ENCODE measurements around the gene DUSP28. TPM values are rescaled to one million over a fixed set of nuclear protein-coding genes. Genes with fewer than 3 reads are reported as not detected.
A peak's percentile ranks its signal among the peaks of the same experiment; 100 is the strongest.

DUSP28 gene
- total RNA-seq, 4 donors from 2014 or later, result 7.6 to 18.3 (median 13.2) TPM

- ATAC-seq (no peak), DNase-seq (no peak)
- H3K27ac ChIP-seq, result peak overlapping the region; percentile 7 to 69 (median 47)
- TF ChIP-seq POLR2A (IDR thresholded peaks at IDR 0.05), result no peak
- no peak for TF ChIP-seq CTCF (IDR thresholded peaks at IDR 0.05 in 4 of 5, conservative IDR thresholded peaks at IDR 0.05 in 1 of 5)
- intact Hi-C loops (cut with DNase I; ENCODE audit: low total_unique reads) (no loop called here), in situ Hi-C loops (cut with MboI; ENCODE audit: low sequenced_read_pairs in 4 of 4) (no loop called here)
- H3K27me3 ChIP-seq, result no peaks in the 10 kb centered on the region
- H3K36me3 ChIP-seq, result peaks cover 0 to 35% of the 10 kb centered on the region in 2 donors
- peaks cover 4 to 8% of the 10 kb centered on the region in 2 donors for H3K4me1 ChIP-seq
- no peak overlapping the region for H3K4me3 ChIP-seq
- H3K9me3 ChIP-seq, result no peaks in the 10 kb centered on the region
Observed at GRCh38 chr2:240579071-240579762, 19.1 kb downstream of the DUSP28 start.

GRCh38 chr2:240579771-240580614, 19.8 kb downstream of the DUSP28 start:
- ATAC-seq, result peak; percentile 63 to 88
- TF ChIP-seq CTCF (IDR thresholded peaks at IDR 0.05 in 4 of 5, conservative IDR thresholded peaks at IDR 0.05 in 1 of 5) (no peak), POLR2A (IDR thresholded peaks at IDR 0.05) (no peak)
- Histone ChIP-seq H3K27ac (peak overlapping the region; percentile 7 to 69 (median 52)), H3K36me3 (peaks cover 0 to 28% of the 10 kb centered on the region in 2 donors), H3K4me3 (no peak overlapping the region), H3K9me3 (no peaks in the 10 kb centered on the region), H3K27me3 (no peaks in the 10 kb centered on the region), H3K4me1 (peaks cover 12 to 16% of the 10 kb centered on the region in 2 donors)
- in situ Hi-C loops (cut with MboI; ENCODE audit: low sequenced_read_pairs in 4 of 4) (no loop called here), intact Hi-C loops (cut with DNase I; ENCODE audit: low total_unique reads) (loop anchor here (10.0 kb wide), 3 partner anchors 255 to 1055 kb away; partner anchors contain the start of genes ATG4B, NDUFA10 and THAP4)
- DNase-seq, result peak in 1 of 2 donors; percentile 77

GRCh38 chr2:240581811-240582210, 21.7 kb downstream of the DUSP28 start:
- Histone ChIP-seq H3K4me1 (peaks cover 18 to 23% of the 10 kb centered on the region in 2 donors), H3K36me3 (peaks cover 0 to 12% of the 10 kb centered on the region in 2 donors), H3K4me3 (no peak overlapping the region), H3K27ac (no peak overlapping the region), H3K27me3 (no peaks in the 10 kb centered on the region), H3K9me3 (no peaks in the 10 kb centered on the region)
- TF ChIP-seq POLR2A (IDR thresholded peaks at IDR 0.05), result no peak
- no peak for TF ChIP-seq CTCF (IDR thresholded peaks at IDR 0.05 in 4 of 5, conservative IDR thresholded peaks at IDR 0.05 in 1 of 5)
- ATAC-seq, result no peak
- DNase-seq, result no peak
- in situ Hi-C loops (cut with MboI; ENCODE audit: low sequenced_read_pairs in 4 of 4) (no loop called here), intact Hi-C loops (cut with DNase I; ENCODE audit: low total_unique reads) (loop anchor here (10.0 kb wide), 3 partner anchors 253 to 1053 kb away; partner anchors contain the start of genes ATG4B, NDUFA10 and THAP4)

GRCh38 chr2:240582781-240583180, 22.6 kb downstream of the DUSP28 start:
- DNase-seq, result no peak
- in situ Hi-C loops (cut with MboI; ENCODE audit: low sequenced_read_pairs in 4 of 4) (no loop called here), intact Hi-C loops (cut with DNase I; ENCODE audit: low total_unique reads) (loop anchor here (10.0 kb wide), 3 partner anchors 252 to 1052 kb away; partner anchors contain the start of genes ATG4B, NDUFA10 and THAP4)
- Histone ChIP-seq H3K36me3 (peaks cover 0 to 5% of the 10 kb centered on the region in 2 donors), H3K27ac (no peak overlapping the region), H3K9me3 (no peaks in the 10 kb centered on the region), H3K4me3 (no peak overlapping the region), H3K4me1 (peaks cover 25 to 32% of the 10 kb centered on the region in 2 donors), H3K27me3 (no peaks in the 10 kb centered on the region)
- TF ChIP-seq POLR2A (IDR thresholded peaks at IDR 0.05) (no peak), CTCF (IDR thresholded peaks at IDR 0.05 in 4 of 5, conservative IDR thresholded peaks at IDR 0.05 in 1 of 5) (no peak)
- ATAC-seq, result no peak

All from gastrocnemius medialis (tissue), 4 donors.